ENCODE data around the gene MPDU1.

MPDU1 gene

GRCh38 chr17:7583253-7584109 is at the start of gene MPDU1:
MPDU1 (plus strand) TSS chr17:7583852; CDS start chr17:7583863, 11 bp downstream.
- DNase-seq (ENCODE audit: low spot score) = peak; percentile 92

GRCh38 chr17:7538050-7538449 is 45.6 kb upstream of the MPDU1 start:
- DNase-seq (ENCODE audit: low spot score) = no peak

- DNase-seq (ENCODE audit: low spot score) = no peak
These were observed 44.6 kb upstream of the MPDU1 start for GRCh38 chr17:7538891-7539545.

DNA sequence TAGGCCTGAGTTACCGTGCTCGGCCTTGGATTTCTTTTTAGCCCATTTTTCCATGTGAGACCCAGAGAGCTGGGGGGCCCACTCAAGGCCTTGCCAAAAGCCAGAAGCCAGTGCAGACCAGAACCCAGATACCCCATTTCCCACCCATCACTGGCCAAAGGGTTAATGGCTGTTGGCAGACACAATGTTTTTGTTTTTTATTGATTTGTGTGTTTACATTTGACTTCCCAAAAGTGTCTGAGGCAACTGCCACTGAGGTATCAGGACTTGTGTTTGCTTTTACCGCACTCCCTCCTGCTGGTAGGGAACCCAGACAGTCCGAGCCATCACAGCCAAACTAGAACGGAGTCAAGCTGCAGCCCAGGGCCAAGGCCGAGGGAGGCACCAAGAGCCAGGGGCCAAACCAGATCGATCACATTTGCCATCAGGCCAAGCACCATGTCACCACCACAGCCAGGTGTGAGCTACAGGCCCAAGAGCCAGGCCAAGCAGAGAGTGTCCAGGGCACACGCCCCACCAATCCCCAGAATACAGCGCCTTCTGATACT is 42.5 kb upstream of the MPDU1 start:
- DNase-seq (ENCODE audit: low spot score) = no peak

GRCh38 chr17:7544911-7545310 is 38.7 kb upstream of the MPDU1 start:
- no peak for DNase-seq (ENCODE audit: low spot score)

DNA sequence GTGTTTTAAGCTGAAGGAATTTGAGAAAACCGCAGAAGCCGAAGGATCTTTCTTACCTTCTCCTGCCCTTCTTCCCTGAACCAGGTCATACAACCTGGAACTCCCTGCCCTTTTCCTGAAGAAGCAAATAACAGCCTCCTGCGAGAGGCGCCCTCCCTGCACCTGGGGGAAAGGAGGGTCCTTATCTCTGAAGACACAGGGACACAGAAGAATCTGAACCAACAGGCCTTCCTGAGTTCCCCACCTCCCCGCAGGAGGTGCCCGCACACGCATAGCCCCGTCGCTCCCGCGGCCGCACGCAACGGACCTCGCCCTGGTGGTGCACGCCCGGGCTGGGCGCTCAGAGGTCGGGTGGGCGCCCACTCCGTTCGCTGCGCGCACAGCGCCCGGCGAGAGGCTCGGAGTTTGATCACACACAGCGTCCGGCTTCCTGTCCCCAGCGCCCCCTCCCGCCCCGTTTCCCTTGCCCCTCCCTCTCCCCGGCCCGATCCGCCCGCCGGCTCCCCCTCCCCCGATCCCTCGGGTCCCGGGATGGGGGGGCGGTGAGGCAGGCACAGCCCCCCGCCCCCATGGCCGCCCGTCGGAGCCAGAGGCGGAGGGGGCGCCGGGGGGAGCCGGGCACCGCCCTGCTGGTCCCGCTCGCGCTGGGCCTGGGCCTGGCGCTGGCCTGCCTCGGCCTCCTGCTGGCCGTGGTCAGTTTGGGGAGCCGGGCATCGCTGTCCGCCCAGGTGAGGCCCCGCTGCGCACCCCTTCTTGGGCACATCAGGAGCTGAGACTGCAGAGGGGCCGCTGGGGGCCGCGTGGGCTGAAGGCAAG is 34.9 kb upstream of the MPDU1 start, which contains the start of gene TNFSF12:
Gene TNFSF12 (plus strand): TSS at position 474 of the 816 bp plus-strand sequence. CDS start 96 bp downstream, at position 570.
- peak; percentile 78 for DNase-seq (ENCODE audit: low spot score)

- DNase-seq (ENCODE audit: low spot score) = no peak
These were observed 34.1 kb upstream of the MPDU1 start for GRCh38 chr17:7549401-7550055.

DNA sequence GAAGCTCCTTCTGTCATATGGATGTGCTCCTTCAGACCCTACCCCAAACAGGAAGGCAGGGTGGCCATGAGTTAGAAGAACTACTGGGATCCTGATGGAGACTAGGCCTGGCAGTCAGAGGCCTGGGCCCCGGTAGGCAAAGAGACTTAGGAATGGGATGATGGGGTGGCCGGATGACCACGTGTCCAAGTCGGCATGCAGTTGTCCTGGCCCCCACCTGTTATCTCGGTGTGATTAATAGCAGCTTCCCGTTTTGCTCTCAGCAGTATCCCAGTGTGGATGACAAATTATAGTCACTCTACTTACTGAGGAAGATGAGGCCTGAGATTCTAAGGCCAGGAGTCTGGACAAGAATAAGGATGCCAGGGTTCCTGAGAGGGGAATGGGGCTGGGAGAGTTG is 33.3 kb upstream of the MPDU1 start:
- DNase-seq (ENCODE audit: low spot score) = no peak

- DNase-seq (ENCODE audit: low spot score) = no peak
These were observed 32.3 kb upstream of the MPDU1 start for GRCh38 chr17:7551396-7551795.

- DNase-seq (ENCODE audit: low spot score) = no peak
These were observed 31.0 kb upstream of the MPDU1 start for GRCh38 chr17:7552621-7553051.

DNA sequence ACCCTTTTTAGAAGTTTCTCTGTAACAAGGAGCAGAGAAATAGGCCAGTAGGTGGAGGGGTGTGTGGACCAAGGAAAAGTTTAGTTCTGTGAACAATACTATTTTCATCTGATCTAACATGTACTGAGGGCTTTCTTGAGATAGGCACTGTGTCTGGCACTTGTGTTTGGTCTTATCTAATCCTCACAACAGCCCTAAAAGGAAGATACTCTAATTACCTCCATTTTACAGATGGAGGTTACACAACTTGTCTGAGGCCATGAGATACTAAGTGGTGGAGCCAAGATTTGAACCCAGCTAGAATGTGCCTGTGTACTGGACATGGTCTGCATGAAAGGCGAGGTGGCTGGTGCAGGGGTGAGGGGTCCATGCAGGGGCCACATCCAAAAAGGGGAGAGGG is 30.3 kb upstream of the MPDU1 start:
- DNase-seq (ENCODE audit: low spot score) = no peak

DNA sequence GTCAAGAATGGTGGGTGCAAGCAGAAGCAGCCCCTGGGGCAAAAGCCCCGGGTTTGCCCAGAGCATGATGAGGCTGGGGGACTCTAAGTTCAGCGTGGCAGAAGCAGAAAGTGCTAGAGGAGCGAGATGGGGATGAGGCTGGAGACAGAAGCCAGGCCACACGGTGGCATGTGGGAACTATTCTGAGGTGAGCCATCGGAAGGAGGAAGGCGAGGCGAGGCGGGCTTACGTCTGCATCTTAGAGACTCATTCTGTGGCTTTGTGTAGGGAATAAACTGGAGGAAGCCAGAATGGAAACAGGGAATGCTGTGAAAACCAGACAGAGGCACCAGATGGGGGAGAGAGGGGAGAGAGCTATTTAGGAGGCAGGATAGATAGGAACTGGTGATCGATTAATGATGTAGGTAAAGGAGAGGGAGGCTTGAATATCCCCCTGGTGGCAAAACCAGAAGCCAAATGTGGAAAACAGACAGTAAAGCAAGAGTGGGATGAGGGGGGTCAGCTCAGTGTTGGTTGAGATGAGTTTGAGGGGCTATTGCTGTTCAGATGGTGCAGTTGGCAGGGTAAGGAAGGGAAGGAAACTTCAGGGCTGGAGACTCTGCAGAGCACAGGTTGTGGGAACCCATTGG is 28.2 kb upstream of the MPDU1 start:
- DNase-seq (ENCODE audit: low spot score) = no peak

- no peak for DNase-seq (ENCODE audit: low spot score)
These were observed 27.0 kb upstream of the MPDU1 start for GRCh38 chr17:7556627-7557026.

DNA sequence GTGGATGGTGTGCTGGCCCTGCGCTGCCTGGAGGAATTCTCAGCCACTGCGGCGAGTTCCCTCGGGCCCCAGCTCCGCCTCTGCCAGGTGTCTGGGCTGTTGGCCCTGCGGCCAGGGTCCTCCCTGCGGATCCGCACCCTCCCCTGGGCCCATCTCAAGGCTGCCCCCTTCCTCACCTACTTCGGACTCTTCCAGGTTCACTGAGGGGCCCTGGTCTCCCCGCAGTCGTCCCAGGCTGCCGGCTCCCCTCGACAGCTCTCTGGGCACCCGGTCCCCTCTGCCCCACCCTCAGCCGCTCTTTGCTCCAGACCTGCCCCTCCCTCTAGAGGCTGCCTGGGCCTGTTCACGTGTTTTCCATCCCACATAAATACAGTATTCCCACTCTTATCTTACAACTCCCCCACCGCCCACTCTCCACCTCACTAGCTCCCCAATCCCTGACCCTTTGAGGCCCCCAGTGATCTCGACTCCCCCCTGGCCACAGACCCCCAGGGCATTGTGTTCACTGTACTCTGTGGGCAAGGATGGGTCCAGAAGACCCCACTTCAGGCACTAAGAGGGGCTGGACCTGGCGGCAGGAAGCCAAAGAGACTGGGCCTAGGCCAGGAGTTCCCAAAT is 26.4 kb upstream of the MPDU1 start:
- DNase-seq (ENCODE audit: low spot score) = no peak

DNA sequence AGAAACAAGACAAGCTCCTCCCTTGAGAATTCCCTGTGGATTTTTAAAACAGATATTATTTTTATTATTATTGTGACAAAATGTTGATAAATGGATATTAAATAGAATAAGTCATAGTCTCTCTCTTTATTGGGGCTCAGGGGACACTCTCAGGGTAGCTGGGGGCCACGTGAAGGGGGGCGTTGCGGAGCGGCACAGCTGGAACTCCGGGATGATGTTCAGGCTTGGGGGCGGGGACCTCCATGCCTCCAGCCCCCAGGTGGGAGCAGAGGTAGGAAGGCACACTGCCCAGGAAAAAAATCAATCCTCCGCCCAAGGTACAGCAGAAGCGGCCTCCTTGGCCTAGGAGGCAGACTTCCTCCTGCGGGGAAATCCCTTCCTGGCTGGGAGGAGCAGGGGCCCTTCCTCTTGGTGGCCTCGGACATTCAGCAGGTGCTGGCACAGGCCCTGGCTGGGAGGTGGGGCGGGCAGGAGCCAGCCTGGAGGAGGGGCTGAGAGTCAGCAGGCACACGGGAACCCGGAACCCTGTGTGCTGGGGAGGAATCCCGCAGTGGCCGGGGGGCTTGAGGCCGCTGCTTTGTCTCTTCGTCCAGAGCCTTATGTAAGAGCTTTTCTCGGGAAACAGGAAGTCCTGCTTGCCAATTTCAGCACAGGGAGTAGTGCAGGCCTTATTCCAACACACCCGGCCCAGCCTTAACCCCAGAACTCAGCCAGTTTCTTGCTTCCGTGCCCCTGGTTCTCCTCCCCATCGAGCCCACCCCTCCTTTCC is 25.7 kb upstream of the MPDU1 start:
- DNase-seq (ENCODE audit: low spot score) = peak; percentile 55

GRCh38 chr17:7558544-7559319 is 24.9 kb upstream of the MPDU1 start, which contains the start of gene TNFSF13:
TNFSF13 (plus strand) TSS chr17:7558750; CDS start chr17:7559040, 290 bp downstream.
- no peak for DNase-seq (ENCODE audit: low spot score)

- DNase-seq (ENCODE audit: low spot score) = no peak
These were observed 24.1 kb upstream of the MPDU1 start for GRCh38 chr17:7559320-7560171.
